ENCODE results near the gene TRAF6.

GRCh38 chr11:36498721-36499120 lies 11.4 kb downstream of the TRAF6 start:
- TF ChIP-seq POLR2A (IDR thresholded peaks at IDR 0.05) (no peak), CTCF (IDR thresholded peaks at IDR 0.05) (no peak)

All from upper lobe of left lung (tissue), 4 donors.